ENCODE data around the gene ATF1. TPM values are rescaled to one million over a fixed set of nuclear protein-coding genes. Genes with fewer than 3 reads are reported as not detected.
A peak's percentile ranks its signal among the peaks of the same experiment; 100 is the strongest.

The ATF1 gene
- total RNA-seq, 1 donor, result 29.0 TPM

- H3K9me3 ChIP-seq (ENCODE audit: low read depth, low read length), result peaks cover 3% of the 10 kb centered on the region
- no peaks in the 10 kb centered on the region for H4K20me1 ChIP-seq (ENCODE audit: insufficient read depth, low read length)
- H2AFZ ChIP-seq (ENCODE audit: low read length), result peak overlapping the region; percentile 13
- H3K36me3 ChIP-seq (ENCODE audit: insufficient read depth, low read length), result no peaks in the 10 kb centered on the region
- no peak for DNase-seq (ENCODE audit: insufficient read length, low spot score, missing footprints)
- peaks cover 4% of the 10 kb centered on the region for H3K4me1 ChIP-seq (ENCODE audit: insufficient read depth, low read length)
- H3K27me3 ChIP-seq (ENCODE audit: insufficient read depth, low read length), result no peaks in the 10 kb centered on the region
- H3K4me2 ChIP-seq (ENCODE audit: insufficient read depth, low read length), result no peak overlapping the region
- no peak overlapping the region for H3K4me3 ChIP-seq (ENCODE audit: insufficient read depth, low read length)
- H3K79me2 ChIP-seq (ENCODE audit: insufficient read depth, low read length), result no peaks in the 10 kb centered on the region
- TF ChIP-seq, protein P1, sequence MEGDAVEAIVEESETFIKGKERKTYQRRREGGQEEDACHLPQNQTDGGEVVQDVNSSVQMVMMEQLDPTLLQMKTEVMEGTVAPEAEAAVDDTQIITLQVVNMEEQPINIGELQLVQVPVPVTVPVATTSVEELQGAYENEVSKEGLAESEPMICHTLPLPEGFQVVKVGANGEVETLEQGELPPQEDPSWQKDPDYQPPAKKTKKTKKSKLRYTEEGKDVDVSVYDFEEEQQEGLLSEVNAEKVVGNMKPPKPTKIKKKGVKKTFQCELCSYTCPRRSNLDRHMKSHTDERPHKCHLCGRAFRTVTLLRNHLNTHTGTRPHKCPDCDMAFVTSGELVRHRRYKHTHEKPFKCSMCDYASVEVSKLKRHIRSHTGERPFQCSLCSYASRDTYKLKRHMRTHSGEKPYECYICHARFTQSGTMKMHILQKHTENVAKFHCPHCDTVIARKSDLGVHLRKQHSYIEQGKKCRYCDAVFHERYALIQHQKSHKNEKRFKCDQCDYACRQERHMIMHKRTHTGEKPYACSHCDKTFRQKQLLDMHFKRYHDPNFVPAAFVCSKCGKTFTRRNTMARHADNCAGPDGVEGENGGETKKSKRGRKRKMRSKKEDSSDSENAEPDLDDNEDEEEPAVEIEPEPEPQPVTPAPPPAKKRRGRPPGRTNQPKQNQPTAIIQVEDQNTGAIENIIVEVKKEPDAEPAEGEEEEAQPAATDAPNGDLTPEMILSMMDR (IDR thresholded peaks at IDR 0.05; ENCODE audit: extremely low read depth, low read depth, low read length), result no peak
- H3K27ac ChIP-seq (ENCODE audit: low read depth, low read length), result no peak overlapping the region
These were observed 75.1 kb downstream of the ATF1 start for GRCh38 chr12:50839042-50839441.

DNA sequence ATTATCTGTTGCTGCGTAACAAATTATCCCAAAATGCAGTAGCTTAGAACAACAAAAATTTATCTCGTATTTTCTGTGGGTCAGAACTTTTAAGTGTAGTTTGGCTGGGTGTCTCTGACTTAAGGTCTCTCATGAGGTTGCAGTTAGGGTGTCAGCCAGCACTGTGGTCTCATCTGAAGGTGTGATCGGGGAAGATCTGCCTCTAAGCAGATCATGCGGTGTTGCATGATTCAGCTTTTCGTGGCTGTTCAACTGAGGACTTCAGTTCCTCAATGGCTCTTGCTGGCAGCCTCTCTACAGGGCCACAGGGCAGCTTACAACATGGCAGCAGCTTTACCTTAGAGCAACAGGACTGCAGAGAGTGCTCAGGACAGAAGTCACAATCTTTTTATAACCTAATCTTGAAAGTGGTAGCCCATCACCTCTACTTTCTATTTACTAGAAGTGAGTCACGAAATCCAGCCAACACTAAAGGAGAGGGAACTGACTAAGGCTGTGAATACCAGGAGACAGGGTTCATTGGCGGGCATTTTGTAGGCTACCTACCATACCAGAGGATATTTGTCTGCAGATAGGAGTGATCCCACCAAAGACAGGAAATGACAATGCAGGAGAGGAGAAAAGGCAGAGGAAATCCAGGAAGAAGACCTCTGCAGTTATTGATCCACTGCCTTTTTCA, 77.0 kb downstream of the ATF1 start:
- Histone ChIP-seq H3K4me1 (ENCODE audit: insufficient read depth, low read length) (peaks cover 4% of the 10 kb centered on the region), H3K4me2 (ENCODE audit: insufficient read depth, low read length) (no peak overlapping the region), H3K36me3 (ENCODE audit: insufficient read depth, low read length) (no peaks in the 10 kb centered on the region), H4K20me1 (ENCODE audit: insufficient read depth, low read length) (no peaks in the 10 kb centered on the region), H2AFZ (ENCODE audit: low read length) (no peak overlapping the region), H3K27ac (ENCODE audit: low read depth, low read length) (no peak overlapping the region), H3K4me3 (ENCODE audit: insufficient read depth, low read length) (no peak overlapping the region), H3K27me3 (ENCODE audit: insufficient read depth, low read length) (no peaks in the 10 kb centered on the region), H3K9me3 (ENCODE audit: low read depth, low read length) (peaks cover 2% of the 10 kb centered on the region), H3K79me2 (ENCODE audit: insufficient read depth, low read length) (no peaks in the 10 kb centered on the region)
- TF ChIP-seq, protein P1 (IDR thresholded peaks at IDR 0.05; ENCODE audit: extremely low read depth, low read depth, low read length), result no peak
- DNase-seq (ENCODE audit: insufficient read length, low spot score, missing footprints), result no peak

DNA sequence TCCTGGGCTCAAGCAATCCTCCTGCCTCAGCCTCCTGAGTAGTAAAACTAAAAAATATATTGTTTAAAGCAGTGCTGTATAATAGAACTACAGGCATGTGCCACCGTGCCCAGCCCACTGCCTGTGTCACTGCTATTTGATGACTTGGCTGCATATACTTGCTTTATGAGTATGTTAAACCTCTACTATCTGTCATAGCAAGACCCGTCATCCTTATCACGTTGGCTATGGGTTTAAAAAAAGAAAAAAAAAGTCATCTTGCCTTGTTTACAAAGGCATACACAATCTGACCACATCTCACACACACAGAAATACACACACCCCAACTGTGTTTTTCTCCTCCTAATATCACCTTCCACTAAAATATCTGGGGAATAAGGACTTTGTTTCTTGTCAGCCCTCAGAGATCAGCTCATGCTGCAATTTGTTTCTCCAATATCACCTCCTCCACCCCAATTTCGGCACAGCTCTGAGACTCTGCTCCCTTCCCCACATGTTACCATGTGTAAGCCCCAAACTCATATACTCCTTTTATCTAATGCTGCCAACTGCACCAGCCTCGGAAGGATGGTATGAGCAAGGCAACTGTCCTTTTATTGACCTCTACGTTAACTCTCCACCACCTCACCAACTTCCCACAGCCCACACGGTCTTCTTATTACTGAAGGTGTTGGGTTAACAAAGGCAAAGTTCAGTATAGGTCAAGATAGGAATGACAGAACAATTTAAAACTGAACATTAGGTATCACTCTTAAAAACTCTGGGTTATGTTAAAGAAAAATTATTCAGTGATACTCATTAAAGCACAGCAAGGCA, 78.0 kb downstream of the ATF1 start:
- Histone ChIP-seq H3K9me3 (ENCODE audit: low read depth, low read length) (peaks cover 2% of the 10 kb centered on the region), H3K27ac (ENCODE audit: low read depth, low read length) (no peak overlapping the region), H3K36me3 (ENCODE audit: insufficient read depth, low read length) (no peaks in the 10 kb centered on the region), H3K4me3 (ENCODE audit: insufficient read depth, low read length) (no peak overlapping the region), H3K27me3 (ENCODE audit: insufficient read depth, low read length) (no peaks in the 10 kb centered on the region), H3K4me1 (ENCODE audit: insufficient read depth, low read length) (peaks cover 4% of the 10 kb centered on the region), H4K20me1 (ENCODE audit: insufficient read depth, low read length) (no peaks in the 10 kb centered on the region), H2AFZ (ENCODE audit: low read length) (no peak overlapping the region), H3K4me2 (ENCODE audit: insufficient read depth, low read length) (no peak overlapping the region), H3K79me2 (ENCODE audit: insufficient read depth, low read length) (no peaks in the 10 kb centered on the region)
- DNase-seq (ENCODE audit: insufficient read length, low spot score, missing footprints), result no peak
- TF ChIP-seq, protein P1 (IDR thresholded peaks at IDR 0.05; ENCODE audit: extremely low read depth, low read depth, low read length), result no peak
